ENCODE data around the gene HPGDS.

HPGDS gene

GRCh38 chr4:94278781-94279180 lies 63.9 kb downstream of the HPGDS start:
- Histone ChIP-seq H3K27ac (ENCODE audit: low read depth, low read length, poor library complexity, severe bottlenecking) (no peak overlapping the region), H3K4me3 (ENCODE audit: low read depth, low read length, poor library complexity, severe bottlenecking) (no peak overlapping the region), H4K20me1 (ENCODE audit: insufficient read depth, low read length) (no peaks in the 10 kb centered on the region), H3K4me1 (ENCODE audit: insufficient read depth, low read length, severe bottlenecking) (no peaks in the 10 kb centered on the region), H3K36me3 (ENCODE audit: insufficient read depth, low read length) (peaks cover 78% of the 10 kb centered on the region), H3F3A (ENCODE audit: insufficient read depth, low read length) (no peaks in the 10 kb centered on the region), H3K9me3 (ENCODE audit: low read length) (no peaks in the 10 kb centered on the region), H3K4me2 (ENCODE audit: low read length) (no peak overlapping the region), H2AFZ (ENCODE audit: low read length) (no peak overlapping the region), H3K9me2 (ENCODE audit: low read depth, low read length) (no peaks in the 10 kb centered on the region), H3K9ac (ENCODE audit: low read length) (no peak overlapping the region), H3K27me3 (ENCODE audit: insufficient read depth, low read length) (no peaks in the 10 kb centered on the region), H3K79me2 (ENCODE audit: insufficient read depth, low read length) (no peaks in the 10 kb centered on the region)
- TF ChIP-seq CTCF (IDR thresholded peaks at IDR 0.05; ENCODE audit: low read length), result no peak
- no peak for TF ChIP-seq EZH2 (IDR thresholded peaks at IDR 0.05; ENCODE audit: borderline replicate concordance, low read length)

GRCh38 chr4:94277534-94277933 lies 65.1 kb downstream of the HPGDS start:
- no peaks in the 10 kb centered on the region for H3F3A ChIP-seq (ENCODE audit: insufficient read depth, low read length)
- no peak overlapping the region for H3K9ac ChIP-seq (ENCODE audit: low read length)
- no peak overlapping the region for H3K27ac ChIP-seq (ENCODE audit: low read depth, low read length, poor library complexity, severe bottlenecking)
- H4K20me1 ChIP-seq (ENCODE audit: insufficient read depth, low read length), result no peaks in the 10 kb centered on the region
- H3K79me2 ChIP-seq (ENCODE audit: insufficient read depth, low read length), result no peaks in the 10 kb centered on the region
- no peaks in the 10 kb centered on the region for H3K27me3 ChIP-seq (ENCODE audit: insufficient read depth, low read length)
- H3K4me2 ChIP-seq (ENCODE audit: low read length), result no peak overlapping the region
- H3K4me1 ChIP-seq (ENCODE audit: insufficient read depth, low read length, severe bottlenecking), result no peaks in the 10 kb centered on the region
- H3K9me2 ChIP-seq (ENCODE audit: low read depth, low read length), result no peaks in the 10 kb centered on the region
- H3K4me3 ChIP-seq (ENCODE audit: low read depth, low read length, poor library complexity, severe bottlenecking), result no peak overlapping the region
- H3K9me3 ChIP-seq (ENCODE audit: low read length), result no peaks in the 10 kb centered on the region
- H3K36me3 ChIP-seq (ENCODE audit: insufficient read depth, low read length), result peaks cover 77% of the 10 kb centered on the region
- TF ChIP-seq EZH2 (IDR thresholded peaks at IDR 0.05; ENCODE audit: borderline replicate concordance, low read length) (no peak), CTCF (IDR thresholded peaks at IDR 0.05; ENCODE audit: low read length) (no peak)
- no peak overlapping the region for H2AFZ ChIP-seq (ENCODE audit: low read length)

- Histone ChIP-seq H3K9ac (ENCODE audit: low read length) (no peak overlapping the region), H3K36me3 (ENCODE audit: insufficient read depth, low read length) (peaks cover 80% of the 10 kb centered on the region), H3K9me2 (ENCODE audit: low read depth, low read length) (no peaks in the 10 kb centered on the region), H3K79me2 (ENCODE audit: insufficient read depth, low read length) (no peaks in the 10 kb centered on the region), H3K9me3 (ENCODE audit: low read length) (no peaks in the 10 kb centered on the region), H3F3A (ENCODE audit: insufficient read depth, low read length) (no peaks in the 10 kb centered on the region), H3K27ac (ENCODE audit: low read depth, low read length, poor library complexity, severe bottlenecking) (no peak overlapping the region), H4K20me1 (ENCODE audit: insufficient read depth, low read length) (no peaks in the 10 kb centered on the region), H3K27me3 (ENCODE audit: insufficient read depth, low read length) (no peaks in the 10 kb centered on the region), H3K4me2 (ENCODE audit: low read length) (no peak overlapping the region), H3K4me3 (ENCODE audit: low read depth, low read length, poor library complexity, severe bottlenecking) (no peak overlapping the region), H3K4me1 (ENCODE audit: insufficient read depth, low read length, severe bottlenecking) (no peaks in the 10 kb centered on the region), H2AFZ (ENCODE audit: low read length) (no peak overlapping the region)
- TF ChIP-seq CTCF (IDR thresholded peaks at IDR 0.05; ENCODE audit: low read length) (no peak), EZH2 (IDR thresholded peaks at IDR 0.05; ENCODE audit: borderline replicate concordance, low read length) (no peak)
Measured at GRCh38 chr4:94276204-94276603, 66.4 kb downstream of the HPGDS start.
